Adrenal gland (tissue), 5 donors: ENCODE data around the gene HAPLN3.

Source experiments
- POLR2A ChIP-seq, 2 donors: fragments of 450-650 bp; IDR thresholded peaks; one replicate each; pipeline ENCODE4 v1.6.1; 2017; ENCODE audit warnings: antibody characterized with exemption in 2 of 2, mild to moderate bottlenecking in 2 of 2, moderate library complexity in 1 of 2
- TF ChIP-seq, protein P1 (sequence below), 6 experiments: fragments of 450-650 bp in 4 of 6; fragments of 200-600 bp in 2 of 6; sonication (generic) in 1 of 6; IDR thresholded peaks; 1 replicate in 5 of 6; 2 replicates in 1 of 6; pipeline versions ENCODE4 v1.5.1 to v1.8.0; 2016 to 2021; ENCODE audit warnings: antibody characterized with exemption in 6 of 6, mild to moderate bottlenecking in 2 of 6, moderate library complexity in 1 of 6
- donor health status: DM: no; HTN: no; CAD: no.

DNA sequence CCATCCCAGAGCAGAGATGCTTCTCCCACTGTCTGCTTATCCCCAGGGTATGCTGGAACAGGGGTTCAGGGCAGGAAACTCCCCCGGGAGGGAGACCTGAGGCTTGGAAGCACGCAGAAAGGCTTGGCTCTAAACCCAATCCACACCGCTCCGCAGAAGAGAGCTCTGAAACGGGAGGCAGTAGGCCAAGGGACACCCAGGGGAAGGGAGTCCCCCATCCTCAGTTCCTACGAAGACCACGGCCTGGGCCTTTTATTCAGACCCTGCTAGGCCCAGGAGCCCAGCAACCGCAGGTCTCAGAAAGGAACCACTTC, 1.8 kb upstream of the HAPLN3 start:
- TF ChIP-seq, protein P1, sequence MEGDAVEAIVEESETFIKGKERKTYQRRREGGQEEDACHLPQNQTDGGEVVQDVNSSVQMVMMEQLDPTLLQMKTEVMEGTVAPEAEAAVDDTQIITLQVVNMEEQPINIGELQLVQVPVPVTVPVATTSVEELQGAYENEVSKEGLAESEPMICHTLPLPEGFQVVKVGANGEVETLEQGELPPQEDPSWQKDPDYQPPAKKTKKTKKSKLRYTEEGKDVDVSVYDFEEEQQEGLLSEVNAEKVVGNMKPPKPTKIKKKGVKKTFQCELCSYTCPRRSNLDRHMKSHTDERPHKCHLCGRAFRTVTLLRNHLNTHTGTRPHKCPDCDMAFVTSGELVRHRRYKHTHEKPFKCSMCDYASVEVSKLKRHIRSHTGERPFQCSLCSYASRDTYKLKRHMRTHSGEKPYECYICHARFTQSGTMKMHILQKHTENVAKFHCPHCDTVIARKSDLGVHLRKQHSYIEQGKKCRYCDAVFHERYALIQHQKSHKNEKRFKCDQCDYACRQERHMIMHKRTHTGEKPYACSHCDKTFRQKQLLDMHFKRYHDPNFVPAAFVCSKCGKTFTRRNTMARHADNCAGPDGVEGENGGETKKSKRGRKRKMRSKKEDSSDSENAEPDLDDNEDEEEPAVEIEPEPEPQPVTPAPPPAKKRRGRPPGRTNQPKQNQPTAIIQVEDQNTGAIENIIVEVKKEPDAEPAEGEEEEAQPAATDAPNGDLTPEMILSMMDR (IDR thresholded peaks at IDR 0.05): no peak
- TF ChIP-seq POLR2A (IDR thresholded peaks at IDR 0.05): no peak
